HEK293 (cell line): ENCODE data around the gene ZNF488.

Experiments
- CTCF ChIA-PET: fragments of 350-600 bp; formaldehyde crosslinking; extraction: SDS; loops from one replicate; lab custom pipeline; 2021; ENCODE audit warnings: antibody characterized with exemption; lab: Yijun Ruan, JAX
- POLR2A ChIA-PET: fragments of 300-600 bp; formaldehyde crosslinking; extraction: SDS; loops from one replicate; lab custom pipeline; 2020; ENCODE audit warnings: antibody characterized with exemption, inconsistent platforms; lab: Yijun Ruan, JAX
- H3K27ac ChIP-seq: fragments of 200-500 bp; sonication (Bioruptor generic); 2 replicates; pipeline ENCODE4 v1.5.1; 2014; ENCODE audit warnings: low read depth, low read length, control low read depth, inconsistent platforms; ENCODE audit errors: extremely low read depth
- H3K36me3 ChIP-seq, 2 experiments: fragments of 200-500 bp in 1 of 2; sonication (Bioruptor generic) in 1 of 2; 1 replicate in 1 of 2; 2 replicates in 1 of 2; pipeline ENCODE4 v1.5.1; 2014 to 2017; ENCODE audit warnings: inconsistent platforms in 2 of 2, low read length in 2 of 2; ENCODE audit not compliant: control insufficient read depth in 2 of 2, insufficient read depth in 1 of 2
- H3K4me1 ChIP-seq: fragments of 200-500 bp; sonication (Bioruptor generic); 2 replicates; pipeline ENCODE4 v1.5.1; 2014; ENCODE audit warnings: mild to moderate bottlenecking, low read length, inconsistent platforms; ENCODE audit not compliant: control insufficient read depth, insufficient read depth
- H3K4me3 ChIP-seq: 2 replicates; pipeline ENCODE4 v1.5.1; 2011; ENCODE audit warnings: low read depth, mild to moderate bottlenecking, control low read depth, low read length, moderate library complexity
- H3K9me3 ChIP-seq: fragments of 200-500 bp; sonication (Bioruptor generic); 2 replicates; pipeline ENCODE4 v1.5.1; 2014; ENCODE audit warnings: low read depth, low read length, inconsistent platforms; ENCODE audit not compliant: control insufficient read depth, insufficient read depth
- GLIS2 ChIP-seq: fragments of 450-650 bp; formaldehyde crosslinking; IDR thresholded peaks from 2 replicates; pipeline ENCODE4 v1.5.1; 2016; ENCODE audit warnings: missing biosample characterization, missing genetic modification characterization
- HOXD13 ChIP-seq: sonication (generic); formaldehyde crosslinking; IDR thresholded peaks from 2 replicates; pipeline ENCODE4 v1.8.0; 2022; ENCODE audit warnings: missing genetic modification reagents, borderline replicate concordance
- KLF1 ChIP-seq: fragments of 450-650 bp; formaldehyde crosslinking; IDR thresholded peaks from 2 replicates; pipeline ENCODE4 v1.5.1; 2016; ENCODE audit warnings: missing biosample characterization, missing genetic modification characterization
- KLF10 ChIP-seq: fragments of 450-650 bp; IDR thresholded peaks from 2 replicates; pipeline ENCODE4 v1.5.1; 2018; ENCODE audit warnings: missing biosample characterization, mild to moderate bottlenecking, missing genetic modification characterization
- KLF8 ChIP-seq: fragments of 450-650 bp; formaldehyde crosslinking; IDR thresholded peaks from 2 replicates; pipeline ENCODE4 v1.5.1; 2016; ENCODE audit warnings: missing biosample characterization, missing genetic modification characterization
- PRDM1 ChIP-seq: fragments of 450-650 bp; formaldehyde crosslinking; IDR thresholded peaks from 2 replicates; pipeline ENCODE4; 2016; ENCODE audit warnings: missing biosample characterization, missing genetic modification characterization
- SP2 ChIP-seq: fragments of 450-650 bp; formaldehyde crosslinking; IDR thresholded peaks from 2 replicates; pipeline ENCODE4 v1.5.1; 2016; ENCODE audit warnings: missing biosample characterization, missing genetic modification characterization
- ZBTB48 ChIP-seq: fragments of 450-650 bp; formaldehyde crosslinking; IDR thresholded peaks from 2 replicates; pipeline ENCODE4 v1.5.1; 2016; ENCODE audit warnings: missing biosample characterization, missing genetic modification characterization
- ZBTB8A ChIP-seq: fragments of 450-650 bp; formaldehyde crosslinking; IDR thresholded peaks from 2 replicates; pipeline ENCODE4 v1.5.1; 2016; ENCODE audit warnings: missing biosample characterization, missing genetic modification characterization
- ZNF133 ChIP-seq: fragments of 450-650 bp; formaldehyde crosslinking; IDR thresholded peaks from 2 replicates; pipeline ENCODE4 v1.5.1; 2016; ENCODE audit warnings: missing biosample characterization, missing genetic modification characterization
- ZNF155 ChIP-seq: fragments of 450-650 bp; formaldehyde crosslinking; IDR thresholded peaks from 2 replicates; pipeline ENCODE4 v1.5.1; 2016; ENCODE audit warnings: missing biosample characterization, missing genetic modification characterization
- ZNF19 ChIP-seq: fragments of 450-650 bp; formaldehyde crosslinking; IDR thresholded peaks from 2 replicates; pipeline ENCODE4; 2016; ENCODE audit warnings: missing biosample characterization, missing genetic modification characterization, low read depth
- ZNF266 ChIP-seq: fragments of 450-650 bp; formaldehyde crosslinking; IDR thresholded peaks from 2 replicates; pipeline ENCODE4 v1.5.1; 2016; ENCODE audit warnings: missing biosample characterization, missing genetic modification characterization, low read depth
- ZNF274 ChIP-seq, 2 experiments: fragments of 200-500 bp in 1 of 2; fragments of 450-650 bp in 1 of 2; sonication (Bioruptor generic) in 1 of 2; formaldehyde crosslinking in 1 of 2; IDR thresholded peaks; 2 replicates each; pipeline versions ENCODE4 v1.5.1 to v1.6.1; 2014 to 2016; ENCODE audit warnings: borderline replicate concordance in 1 of 2, inconsistent platforms in 1 of 2, low read length in 1 of 2, missing biosample characterization in 1 of 2, missing genetic modification characterization in 1 of 2
- ZNF335 ChIP-seq: fragments of 450-650 bp; formaldehyde crosslinking; conservative IDR thresholded peaks from 2 replicates; pipeline ENCODE4 v1.5.1; 2016; ENCODE audit warnings: missing biosample characterization, missing genetic modification characterization
- ZNF366 ChIP-seq: fragments of 450-650 bp; formaldehyde crosslinking; conservative IDR thresholded peaks from 2 replicates; pipeline ENCODE4 v1.5.1; 2016; ENCODE audit warnings: missing biosample characterization, missing genetic modification characterization
- ZNF433 ChIP-seq: fragments of 450-650 bp; formaldehyde crosslinking; IDR thresholded peaks from 2 replicates; pipeline ENCODE4 v1.5.1; 2016; ENCODE audit warnings: missing biosample characterization, missing genetic modification characterization, low read depth
- ZNF561 ChIP-seq: fragments of 450-650 bp; IDR thresholded peaks from 2 replicates; pipeline ENCODE4 v1.5.1; 2018; ENCODE audit warnings: missing biosample characterization, missing genetic modification characterization, borderline replicate concordance
- ZNF600 ChIP-seq: fragments of 450-650 bp; formaldehyde crosslinking; IDR thresholded peaks from 2 replicates; pipeline ENCODE4 v1.5.1; 2016; ENCODE audit warnings: missing biosample characterization, missing genetic modification characterization
- ZNF660 ChIP-seq: fragments of 450-650 bp; IDR thresholded peaks from 2 replicates; pipeline ENCODE4 v1.5.1; 2018; ENCODE audit warnings: missing biosample characterization, mild to moderate bottlenecking, missing genetic modification characterization
- ZNF664 ChIP-seq: fragments of 450-650 bp; formaldehyde crosslinking; IDR thresholded peaks from 2 replicates; pipeline ENCODE4 v1.5.1; 2016; ENCODE audit warnings: missing biosample characterization, missing genetic modification characterization
- ZNF707 ChIP-seq: fragments of 450-650 bp; formaldehyde crosslinking; IDR thresholded peaks from 2 replicates; pipeline ENCODE4 v1.5.1; 2016; ENCODE audit warnings: missing biosample characterization, missing genetic modification characterization
- ZNF776 ChIP-seq: fragments of 450-650 bp; formaldehyde crosslinking; IDR thresholded peaks from 2 replicates; pipeline ENCODE4 v1.5.0; 2017; ENCODE audit warnings: missing biosample characterization, missing genetic modification characterization, borderline replicate concordance

Gene ZNF488

DNA sequence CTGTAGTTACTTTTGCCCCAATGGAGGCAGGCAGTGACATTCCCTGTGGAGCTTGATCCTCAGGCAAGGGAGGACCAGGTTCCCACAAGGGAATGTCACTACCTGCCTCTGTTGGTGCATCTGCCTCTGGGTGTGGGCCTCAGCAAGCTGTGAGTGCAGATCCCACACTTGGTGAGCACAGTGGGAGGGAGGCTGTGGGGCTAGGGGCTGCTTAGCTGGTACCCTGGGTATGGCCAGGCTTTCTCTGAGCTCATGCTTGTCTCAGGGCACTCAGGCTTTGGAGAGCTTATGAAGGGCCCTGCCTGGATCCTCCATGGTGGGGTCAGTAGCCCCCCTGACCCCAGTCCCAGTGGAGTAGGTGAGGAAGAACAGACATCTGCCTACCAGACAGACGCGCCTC, 16.2 kb upstream of the ZNF488 start:
- Histone ChIP-seq H3K27ac (no peak overlapping the region), H3K4me3 (no peak overlapping the region), H3K9me3 (no peaks in the 10 kb centered on the region), H3K36me3 (no peaks in the 10 kb centered on the region), H3K4me1 (no peaks in the 10 kb centered on the region)
- ChIA-PET CTCF (interaction anchor here (1.0 kb wide), 1 partner anchor 38 kb away, joined by 3 read pairs; no protein-coding TSS in a partner anchor), POLR2A (interaction anchor here (1.2 kb wide), 1 partner anchor 16 kb away, joined by 5 read pairs; the partner anchor contains the start of gene ZNF488)
- TF ChIP-seq ZNF19 (tag by site-specific recombination): no peak
- no peak for TF ChIP-seq ZNF561 (tag by site-specific recombination)
- no peak for TF ChIP-seq ZNF660 (tag by site-specific recombination)
- TF ChIP-seq SP2: no peak
- TF ChIP-seq KLF1: no peak
- no peak for TF ChIP-seq KLF10 (tag by site-specific recombination)
- TF ChIP-seq HOXD13 (CRISPR knock-in tag): no peak
- no peak for TF ChIP-seq ZNF133 (tag by site-specific recombination)
- TF ChIP-seq PRDM1 (tag by site-specific recombination): no peak
- TF ChIP-seq ZBTB8A: no peak
- no peak for TF ChIP-seq ZBTB48 (tag by site-specific recombination)
- no peak for TF ChIP-seq ZNF776 (tag by site-specific recombination)
- no peak for TF ChIP-seq ZNF266 (tag by site-specific recombination)
- TF ChIP-seq ZNF433 (tag by site-specific recombination): no peak
- no peak for TF ChIP-seq ZNF664 (tag by site-specific recombination)
- no peak for TF ChIP-seq ZNF274 (IDR thresholded peaks at IDR 0.05; ENCODE audit: low read length)
- TF ChIP-seq ZNF274 (tag by site-specific recombination; IDR thresholded peaks at IDR 0.05; ENCODE audit: borderline replicate concordance): no peak
- no peak for TF ChIP-seq ZNF707
- TF ChIP-seq KLF8 (tag by site-specific recombination): no peak
- TF ChIP-seq GLIS2 (tag by site-specific recombination): no peak
- TF ChIP-seq ZNF600: no peak

DNA sequence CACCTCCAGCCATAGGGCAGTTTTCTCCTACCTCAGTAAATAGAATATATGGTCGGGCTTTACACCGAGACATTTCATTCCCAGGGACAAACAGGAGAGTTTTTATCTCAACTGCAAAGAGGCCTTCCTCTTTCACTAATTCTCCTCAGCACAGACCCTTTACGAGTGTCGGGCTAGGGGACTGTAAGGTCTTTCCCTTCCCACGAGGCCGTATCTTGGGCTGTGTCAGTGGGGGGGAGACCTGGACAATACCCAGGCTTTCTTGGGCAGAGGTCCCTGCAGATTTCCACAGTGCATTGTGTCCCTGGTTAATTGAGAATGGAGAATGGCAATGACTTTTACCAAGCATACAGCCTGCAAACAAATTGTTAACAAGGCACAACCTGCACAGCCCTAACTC, 13.2 kb upstream of the ZNF488 start:
- Histone ChIP-seq H3K27ac (no peak overlapping the region), H3K9me3 (no peaks in the 10 kb centered on the region), H3K36me3 (no peaks in the 10 kb centered on the region), H3K4me3 (no peak overlapping the region)
- TF ChIP-seq ZNF366 (tag by site-specific recombination): no peak
- TF ChIP-seq, all 188 proteins: peak for 0
- CTCF ChIA-PET: no interaction called here
- H3K4me1 ChIP-seq: no peaks in the 10 kb centered on the region
- POLR2A ChIA-PET: no interaction called here

DNA sequence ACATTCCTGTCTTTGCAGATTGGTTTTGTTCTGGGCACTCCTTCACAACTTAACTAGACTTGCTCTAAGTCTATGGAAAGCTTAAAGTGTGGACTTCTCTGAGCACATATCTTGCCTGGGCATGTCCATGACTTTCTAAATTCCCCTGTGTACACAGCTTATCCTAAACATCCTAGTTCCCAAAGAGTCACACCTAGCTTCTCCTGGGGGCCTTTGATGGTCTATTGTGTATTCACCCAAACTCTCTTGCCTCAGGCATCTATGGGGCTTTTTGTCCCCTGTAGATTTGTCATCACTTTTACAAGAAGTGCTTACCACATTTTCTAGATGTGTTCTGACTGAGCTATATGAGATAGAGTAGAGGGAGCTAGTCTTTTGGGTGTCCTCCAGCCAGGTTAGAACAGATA, 12.2 kb upstream of the ZNF488 start:
- no peak overlapping the region for H3K4me3 ChIP-seq
- ChIA-PET POLR2A (no interaction called here), CTCF (interaction anchor here (0.6 kb wide), 1 partner anchor 399 kb away, joined by 3 read pairs; no protein-coding TSS in a partner anchor)
- 0 out of 2 replicates have a peak overlapping the region, but pooled peaks have one; percentile 17 for H3K27ac ChIP-seq
- H3K4me1 ChIP-seq: no peaks in the 10 kb centered on the region
- no peaks in the 10 kb centered on the region for H3K36me3 ChIP-seq
- H3K9me3 ChIP-seq: no peaks in the 10 kb centered on the region
- TF ChIP-seq ZNF335 (tag by site-specific recombination) (0 out of 2 replicates have a peak, but pooled peaks have one; percentile 26), ZNF155 (no peak)
